Keratinocyte (primary cell): ENCODE measurements around the gene FLVCR2. TPM values are rescaled to one million over a fixed set of nuclear protein-coding genes. Genes with fewer than 3 reads are reported as not detected.
A peak's percentile ranks its signal among the peaks of the same experiment; 100 is the strongest.

ENCODE experiments used
- DNase-seq: peaks from one replicate; pipeline ENCODE4 v3.0.0-alpha.2; 2011; ENCODE audit warnings: low read depth, missing footprints, low spot score
- FAIRE-seq: peaks from 2 replicates; lab custom pipeline; 2011; peaks lifted over from hg19 to GRCh38; lab: Jason Lieb, UNC
- H2AFZ ChIP-seq: 2 replicates; pipeline ENCODE4 v1.6.0; 2012; ENCODE audit warnings: low read length, control low read depth, inconsistent platforms; ENCODE audit not compliant: control insufficient read depth
- H3K27ac ChIP-seq: 2 replicates; pipeline ENCODE4 v1.5.1; 2011; ENCODE audit warnings: low read length; ENCODE audit not compliant: control insufficient read depth, insufficient read depth
- H3K27me3 ChIP-seq: 3 replicates; pipeline ENCODE4 v1.6.0; 2011; ENCODE audit warnings: low read length; ENCODE audit not compliant: control insufficient read depth, insufficient read depth; ENCODE audit errors: extremely low read depth
- H3K36me3 ChIP-seq, 2 experiments: 2 replicates in 1 of 2; 3 replicates in 1 of 2; pipeline ENCODE4 v1.5.1; 2011; ENCODE audit warnings: low read length in 2 of 2, mild to moderate bottlenecking in 1 of 2; ENCODE audit not compliant: control insufficient read depth in 2 of 2, insufficient read depth in 2 of 2; ENCODE audit errors: extremely low read depth in 1 of 2
- H3K4me1 ChIP-seq: 3 replicates; pipeline ENCODE4 v1.5.1; 2011; ENCODE audit warnings: low read length; ENCODE audit not compliant: control insufficient read depth, insufficient read depth; ENCODE audit errors: extremely low read depth
- H3K4me2 ChIP-seq: 3 replicates; pipeline ENCODE4 v1.6.0; 2011; ENCODE audit warnings: low read depth, low read length; ENCODE audit not compliant: control insufficient read depth, insufficient read depth; ENCODE audit errors: extremely low read depth
- H3K4me3 ChIP-seq, 3 experiments: fragments of 200-600 bp in 1 of 3; sonication (generic) in 1 of 3; 2 replicates in 2 of 3; 3 replicates in 1 of 3; pipeline ENCODE4 v1.5.1; 2011 to 2016; ENCODE audit warnings: low read length in 3 of 3, mild to moderate bottlenecking in 3 of 3, control low read depth in 2 of 3, inconsistent platforms in 1 of 3, low read depth in 1 of 3, mixed read lengths in 1 of 3, mixed run types in 1 of 3, moderate library complexity in 1 of 3; ENCODE audit not compliant: control insufficient read depth in 2 of 3, insufficient read depth in 2 of 3; ENCODE audit errors: extremely low read depth in 1 of 3
- H3K79me2 ChIP-seq: 2 replicates; pipeline ENCODE4 v1.6.0; 2012; ENCODE audit warnings: low read length; ENCODE audit not compliant: control insufficient read depth, insufficient read depth
- H3K9ac ChIP-seq: 3 replicates; pipeline ENCODE4 v1.6.0; 2011; ENCODE audit warnings: low read length; ENCODE audit not compliant: control insufficient read depth, insufficient read depth; ENCODE audit errors: extremely low read depth
- H3K9me1 ChIP-seq: 3 replicates; pipeline ENCODE4 v1.6.0; 2011; ENCODE audit warnings: low read length; ENCODE audit not compliant: control insufficient read depth, insufficient read depth; ENCODE audit errors: extremely low read depth
- H3K9me3 ChIP-seq: 2 replicates; pipeline ENCODE4 v1.5.1; 2012; ENCODE audit warnings: low read depth, low read length; ENCODE audit not compliant: control insufficient read depth
- H4K20me1 ChIP-seq: 3 replicates; pipeline ENCODE4 v1.6.0; 2011; ENCODE audit warnings: low read length; ENCODE audit not compliant: control insufficient read depth, insufficient read depth; ENCODE audit errors: extremely low read depth
- EZH2 ChIP-seq: IDR thresholded peaks from one replicate; pipeline ENCODE4 v1.6.1; 2012; ENCODE audit warnings: inconsistent platforms, mild to moderate bottlenecking, low read length, moderate library complexity
- dilution Hi-C: fragments of 300-500 bp; cut with MboI; formaldehyde crosslinking; loops from one replicate; pipeline ENCODE4 v1.7.0; 2020; ENCODE audit warnings: low sequenced_read_pairs; ENCODE audit not compliant: extremely low pct_ligation_motif_present
- polyA plus RNA-seq, 5 experiments: library from polyadenylated mRNA; depleted of rRNA in 3 of 5; stranded (reverse) in 3 of 5; stranded (forward) in 1 of 5; unstranded in 1 of 5; fragments of >200 nt; gene quantifications; 1 replicate in 1 of 5; 2 replicates in 3 of 5; 3 replicates in 1 of 5; pipeline versions ENCODE4 v1.2.1 to v1.2.3, GENCODE V29; 2011 to 2012; ENCODE audit warnings: missing spikeins in 2 of 5, low read depth in 1 of 5, low replicate concordance in 1 of 5
- TF ChIP-seq, protein P1 (sequence below), 3 experiments: IDR thresholded peaks in 1 of 3; conservative IDR thresholded peaks in 1 of 3; optimal IDR thresholded peaks in 1 of 3; 2 replicates in 2 of 3; 3 replicates in 1 of 3; pipeline versions ENCODE3 to v1.5.1; 2011; ENCODE audit warnings: low read length in 3 of 3, mild to moderate bottlenecking in 3 of 3, moderate library complexity in 2 of 3, control low read depth in 1 of 3, inconsistent platforms in 1 of 3; ENCODE audit not compliant: insufficient read depth in 2 of 3; ENCODE audit errors: extremely low read depth in 1 of 3

Gene FLVCR2
- polyA plus RNA-seq, 1 donor (not counting 4 experiments of a cell fraction or from before 2014, with no cell fraction given), result 0.45 TPM

- Histone ChIP-seq H2AFZ (no peak overlapping the region), H3K79me2 (peaks cover 6% of the 10 kb centered on the region), H3K4me3 (no peak overlapping the region), H3K4me2 (no peak overlapping the region), H3K9ac (no peak overlapping the region), H3K27me3 (no peaks in the 10 kb centered on the region), H3K4me1 (peaks cover 12% of the 10 kb centered on the region), H3K9me3 (no peaks in the 10 kb centered on the region), H3K36me3 (peaks cover 0 to 5% of the 10 kb centered on the region in 2 experiments), H4K20me1 (no peaks in the 10 kb centered on the region), H3K9me1 (no peaks in the 10 kb centered on the region), H3K27ac (no peak overlapping the region)
- dilution Hi-C loops, result no loop called here
- no peak for TF ChIP-seq EZH2
- TF ChIP-seq, protein P1, sequence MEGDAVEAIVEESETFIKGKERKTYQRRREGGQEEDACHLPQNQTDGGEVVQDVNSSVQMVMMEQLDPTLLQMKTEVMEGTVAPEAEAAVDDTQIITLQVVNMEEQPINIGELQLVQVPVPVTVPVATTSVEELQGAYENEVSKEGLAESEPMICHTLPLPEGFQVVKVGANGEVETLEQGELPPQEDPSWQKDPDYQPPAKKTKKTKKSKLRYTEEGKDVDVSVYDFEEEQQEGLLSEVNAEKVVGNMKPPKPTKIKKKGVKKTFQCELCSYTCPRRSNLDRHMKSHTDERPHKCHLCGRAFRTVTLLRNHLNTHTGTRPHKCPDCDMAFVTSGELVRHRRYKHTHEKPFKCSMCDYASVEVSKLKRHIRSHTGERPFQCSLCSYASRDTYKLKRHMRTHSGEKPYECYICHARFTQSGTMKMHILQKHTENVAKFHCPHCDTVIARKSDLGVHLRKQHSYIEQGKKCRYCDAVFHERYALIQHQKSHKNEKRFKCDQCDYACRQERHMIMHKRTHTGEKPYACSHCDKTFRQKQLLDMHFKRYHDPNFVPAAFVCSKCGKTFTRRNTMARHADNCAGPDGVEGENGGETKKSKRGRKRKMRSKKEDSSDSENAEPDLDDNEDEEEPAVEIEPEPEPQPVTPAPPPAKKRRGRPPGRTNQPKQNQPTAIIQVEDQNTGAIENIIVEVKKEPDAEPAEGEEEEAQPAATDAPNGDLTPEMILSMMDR (optimal IDR thresholded peaks at IDR 0.05 in 1 of 3, IDR thresholded peaks at IDR 0.05 in 1 of 3, conservative IDR thresholded peaks at IDR 0.05 in 1 of 3; ENCODE audit: extremely low read depth in 1 of 3, insufficient read depth in 2 of 3, low read length in 3 of 3), result no peak
- DNase-seq (no peak), FAIRE-seq (no peak)
Measured at GRCh38 chr14:75672605-75673192, 94.3 kb downstream of the FLVCR2 start.

DNA sequence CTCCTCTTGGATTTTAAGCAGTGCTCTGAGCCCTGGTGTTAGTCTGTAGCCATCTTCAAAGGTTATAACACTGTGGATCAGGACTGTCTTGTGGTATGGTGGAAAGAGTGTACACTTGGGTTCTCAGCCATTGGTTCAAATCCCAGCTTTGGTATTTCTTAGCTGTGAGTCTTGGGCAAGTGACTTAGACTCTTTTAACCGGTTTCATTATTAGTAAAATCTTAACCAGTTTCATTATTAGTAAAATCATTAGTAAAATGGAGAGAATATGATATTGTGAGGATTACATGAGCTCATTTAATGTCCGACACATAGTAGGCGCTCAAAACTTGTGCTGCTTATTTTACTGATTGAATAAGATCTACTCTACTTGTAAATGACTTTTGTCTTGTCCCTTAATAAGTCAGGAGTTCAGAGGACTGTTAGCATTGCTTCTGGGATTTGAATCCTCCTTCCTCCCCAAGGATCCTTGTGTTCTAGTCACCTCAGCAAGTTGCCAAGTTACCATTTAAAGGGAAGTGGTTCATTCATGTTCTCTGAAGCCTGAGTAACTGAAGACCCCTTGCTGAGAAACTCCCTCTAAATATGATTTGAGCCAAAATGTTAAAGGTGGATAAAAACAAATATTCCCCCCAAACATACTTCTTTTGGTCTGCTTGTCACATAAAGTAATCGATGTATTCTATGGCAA, 95.1 kb downstream of the FLVCR2 start:
- peak; percentile 9 for FAIRE-seq
- dilution Hi-C loops, result no loop called here
- Histone ChIP-seq H3K4me1 (peaks cover 12% of the 10 kb centered on the region), H3K9me3 (no peaks in the 10 kb centered on the region), H3K4me3 (no peak overlapping the region), H3K27ac (no peak overlapping the region), H3K36me3 (peaks cover 0 to 5% of the 10 kb centered on the region in 2 experiments), H4K20me1 (no peaks in the 10 kb centered on the region), H2AFZ (no peak overlapping the region), H3K27me3 (no peaks in the 10 kb centered on the region), H3K9me1 (no peaks in the 10 kb centered on the region), H3K9ac (no peak overlapping the region), H3K4me2 (no peak overlapping the region), H3K79me2 (peaks cover 6% of the 10 kb centered on the region)
- TF ChIP-seq, protein P1 (optimal IDR thresholded peaks at IDR 0.05 in 1 of 3, IDR thresholded peaks at IDR 0.05 in 1 of 3, conservative IDR thresholded peaks at IDR 0.05 in 1 of 3; ENCODE audit: extremely low read depth in 1 of 3, insufficient read depth in 2 of 3, low read length in 3 of 3), result no peak
- no peak for TF ChIP-seq EZH2
- no peak for DNase-seq
